ENCODE data around the gene CYP27C1. TPM values are rescaled to one million over a fixed set of nuclear protein-coding genes. Genes with fewer than 3 reads are reported as not detected.

The CYP27C1 gene
- total RNA-seq, 4 donors from 2014 or later: 0.95 to 4.6 (median 1.6) TPM

- H3K27me3 ChIP-seq: no peaks in the 10 kb centered on the region
- H3K36me3 ChIP-seq: no peaks in the 10 kb centered on the region
- H3K4me1 ChIP-seq: peaks cover 23 to 48% (median 38%) of the 10 kb centered on the region in 3 donors
- H3K27ac ChIP-seq: peak overlapping the region in 2 of 4 donors; percentile 82 to 91
- no peak for DNase-seq
- no peaks in the 10 kb centered on the region for H3K9me3 ChIP-seq
- no peak for TF ChIP-seq POLR2A (IDR thresholded peaks at IDR 0.05)
- H3K4me3 ChIP-seq: no peak overlapping the region
- intact Hi-C loops (cut with DNase I): no loop called here
- 91 to 98% methylated on average over 11 to 15 of the region's 15 CpGs for WGBS, 2 donors
Measured at GRCh38 chr2:127177617-127178263, 42.4 kb downstream of the CYP27C1 start.

DNA sequence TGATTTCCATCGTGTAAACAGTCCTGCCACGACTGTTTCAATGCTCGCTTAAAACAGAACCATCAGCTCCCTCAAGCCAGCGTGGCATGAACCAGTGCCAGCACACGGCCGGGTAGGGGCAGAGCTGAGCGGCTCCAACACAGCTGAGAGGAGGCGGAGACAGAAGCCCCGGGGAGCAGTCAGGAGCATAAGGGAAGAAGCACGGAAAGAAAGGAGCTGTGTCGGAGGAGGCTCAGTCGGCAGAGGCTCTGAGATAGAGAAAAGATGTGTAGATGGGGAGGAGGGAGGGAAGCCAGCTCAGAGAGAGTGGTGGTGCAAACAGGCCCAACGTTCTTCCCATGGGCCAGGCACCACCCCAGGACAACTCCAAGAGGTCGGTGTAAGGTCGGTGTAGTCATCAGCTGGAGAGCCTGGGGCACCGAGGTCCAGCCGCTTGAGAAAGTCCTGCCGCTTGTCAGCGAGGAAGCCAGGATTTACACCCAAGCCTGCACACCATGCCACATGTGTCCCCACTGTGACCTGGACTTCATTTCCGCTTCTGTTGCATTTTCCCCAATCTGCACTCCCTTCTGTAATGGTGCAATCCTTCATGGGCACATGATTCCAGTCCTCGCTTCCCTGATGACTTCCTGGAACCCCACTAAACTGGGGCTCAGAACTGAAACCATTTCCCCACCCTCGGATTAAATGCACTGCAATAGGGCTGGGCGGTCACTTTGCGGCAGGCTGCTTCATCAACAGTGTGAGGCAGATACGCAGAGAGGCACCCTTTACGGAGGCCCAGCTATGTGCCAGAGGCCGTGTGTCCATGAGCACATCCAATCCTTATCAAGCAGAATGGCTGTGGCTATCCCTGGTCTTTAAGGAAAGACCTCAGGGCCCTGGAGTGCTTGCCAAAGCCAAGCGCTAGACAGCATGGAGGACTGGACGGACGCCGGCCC is 43.5 kb downstream of the CYP27C1 start:
- no peak for TF ChIP-seq POLR2A (IDR thresholded peaks at IDR 0.05)
- no peak for TF ChIP-seq CTCF (IDR thresholded peaks at IDR 0.05)
- H3K36me3 ChIP-seq: no peaks in the 10 kb centered on the region
- DNase-seq: no peak
- peak overlapping the region; percentile 65 to 91 (median 82) for H3K27ac ChIP-seq
- peaks cover 23 to 52% (median 40%) of the 10 kb centered on the region in 3 donors for H3K4me1 ChIP-seq
- WGBS, 2 donors: 40 to 47% methylated on average over 29 to 30 of the region's 31 CpGs
- intact Hi-C loops (cut with DNase I): no loop called here
- H3K9me3 ChIP-seq: no peaks in the 10 kb centered on the region
- H3K27me3 ChIP-seq: no peaks in the 10 kb centered on the region
- peak overlapping the region in 1 of 4 donors; percentile 29 for H3K4me3 ChIP-seq

DNA sequence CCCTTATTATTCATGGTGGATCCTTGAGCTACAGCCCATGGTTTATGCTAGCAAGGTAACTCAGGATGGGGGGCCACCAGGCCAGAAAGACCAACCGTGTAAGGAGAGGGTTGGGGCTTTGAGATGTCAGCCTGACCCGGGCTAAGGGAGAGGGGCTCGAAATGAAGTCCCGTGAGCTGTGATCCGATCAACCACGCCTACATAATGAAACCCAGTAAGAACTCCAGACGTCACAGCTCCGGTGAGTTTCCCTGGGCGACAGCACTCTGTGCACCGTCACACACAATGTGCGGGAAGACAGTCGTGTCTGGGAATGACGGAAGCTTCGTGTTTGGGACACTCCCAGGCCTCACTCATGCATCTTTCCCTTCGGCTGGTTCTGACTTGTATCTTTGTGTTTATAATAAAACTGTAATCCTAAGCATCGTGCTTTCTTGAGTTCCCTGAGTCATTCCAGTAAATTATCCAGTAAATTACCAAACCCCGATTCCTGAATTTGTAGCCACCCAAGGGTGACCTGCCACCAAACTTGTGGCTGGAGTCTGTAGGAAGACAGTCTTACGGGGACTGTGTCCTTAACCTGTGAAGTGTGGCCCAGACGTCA is 44.2 kb downstream of the CYP27C1 start:
- Histone ChIP-seq H3K9me3 (no peaks in the 10 kb centered on the region), H3K27me3 (no peaks in the 10 kb centered on the region), H3K36me3 (no peaks in the 10 kb centered on the region), H3K4me1 (peaks cover 23 to 52% (median 40%) of the 10 kb centered on the region in 3 donors), H3K27ac (peak overlapping the region; percentile 65 to 91 (median 82)), H3K4me3 (peak overlapping the region in 1 of 4 donors; percentile 29)
- TF ChIP-seq CTCF (IDR thresholded peaks at IDR 0.05) (no peak), POLR2A (IDR thresholded peaks at IDR 0.05) (no peak)
- intact Hi-C loops (cut with DNase I): no loop called here
- WGBS, 2 donors: 31 to 38% methylated on average over 17 to 19 of the region's 19 CpGs
- DNase-seq: no peak

DNA sequence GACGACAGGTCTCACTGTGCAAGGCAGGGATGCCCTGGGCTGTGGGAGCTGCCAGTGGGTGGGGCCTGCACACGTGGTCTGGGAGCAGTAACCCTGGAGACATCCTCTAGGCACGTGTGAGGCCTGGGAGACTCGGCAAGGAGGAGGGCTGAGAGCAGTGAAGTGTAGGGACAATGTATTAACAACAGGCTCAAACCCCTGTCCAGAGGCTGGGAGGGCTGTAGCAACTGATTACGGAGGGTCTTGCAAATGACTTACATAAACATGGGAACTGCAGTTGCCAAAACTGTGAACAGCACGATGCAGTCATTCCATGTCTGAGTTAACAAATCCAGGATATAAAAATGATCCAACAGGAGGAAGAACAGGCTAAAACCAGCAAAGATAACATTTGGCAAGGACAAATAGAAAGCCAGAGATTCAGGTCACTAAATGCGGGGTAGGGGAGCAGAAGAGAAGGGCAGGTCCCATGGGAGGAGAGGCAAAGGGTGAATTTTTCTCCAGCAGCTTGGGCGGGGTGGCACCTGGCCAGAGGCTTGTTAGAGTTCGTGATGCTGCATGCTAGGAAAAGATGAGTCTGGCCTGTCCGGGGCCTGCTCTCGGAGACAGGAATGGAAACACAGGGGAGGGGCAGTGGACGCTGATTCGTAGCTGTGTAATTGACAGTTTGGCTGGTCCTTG is 44.9 kb downstream of the CYP27C1 start:
- WGBS, 2 donors: 26 to 33% methylated on average over 9 to 11 of the region's 13 CpGs
- Histone ChIP-seq H3K36me3 (no peaks in the 10 kb centered on the region), H3K27me3 (no peaks in the 10 kb centered on the region), H3K9me3 (no peaks in the 10 kb centered on the region), H3K4me1 (peaks cover 23 to 52% (median 40%) of the 10 kb centered on the region in 3 donors), H3K27ac (peak overlapping the region; percentile 65 to 91 (median 82)), H3K4me3 (peak overlapping the region in 1 of 4 donors; percentile 29)
- intact Hi-C loops (cut with DNase I): no loop called here
- no peak for DNase-seq
- TF ChIP-seq POLR2A (IDR thresholded peaks at IDR 0.05): no peak

DNA sequence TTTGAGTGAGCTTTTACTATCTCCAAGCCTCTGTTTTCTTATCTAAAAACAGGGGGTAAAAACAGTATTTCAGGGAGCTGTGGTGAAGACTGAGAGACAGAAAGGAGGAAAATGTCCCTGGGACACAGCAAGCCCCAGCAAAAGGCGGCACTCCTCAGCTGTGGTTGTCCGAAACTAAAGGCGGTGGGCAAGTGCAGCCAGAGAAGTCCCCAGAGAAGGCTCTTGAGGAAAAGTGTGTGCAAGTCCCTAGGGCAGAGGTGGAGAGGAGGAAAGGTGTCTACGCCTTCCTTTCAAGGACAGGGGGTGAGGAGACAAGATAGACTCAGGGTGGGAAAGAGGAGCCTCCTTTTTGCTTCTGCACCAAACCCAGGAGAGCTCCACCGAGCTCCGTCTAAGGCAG is 45.5 kb downstream of the CYP27C1 start:
- H3K27me3 ChIP-seq: no peaks in the 10 kb centered on the region
- 70 to 75% methylated on average over 4 to 6 of the region's 6 CpGs for WGBS, 2 donors
- no peaks in the 10 kb centered on the region for H3K36me3 ChIP-seq
- no peak for DNase-seq
- intact Hi-C loops (cut with DNase I): no loop called here
- H3K4me1 ChIP-seq: peaks cover 23 to 52% (median 40%) of the 10 kb centered on the region in 3 donors
- TF ChIP-seq POLR2A (IDR thresholded peaks at IDR 0.05) (no peak), CTCF (IDR thresholded peaks at IDR 0.05) (no peak)
- no peak overlapping the region for H3K4me3 ChIP-seq
- H3K9me3 ChIP-seq: no peaks in the 10 kb centered on the region
- peak overlapping the region in 3 of 4 donors; percentile 82 to 91 (median 82) for H3K27ac ChIP-seq
